GM21786 (cell line): ENCODE data around the gene SLC10A2.
A peak's percentile ranks its signal among the peaks of the same experiment; 100 is the strongest.

Experiments used
- ATAC-seq: cut with Tn5 transposase; IDR thresholded peaks from one replicate; pipeline ENCODE4 v1.9.1; 2021; ENCODE audit not compliant: unreplicated experiment

Gene SLC10A2

DNA sequence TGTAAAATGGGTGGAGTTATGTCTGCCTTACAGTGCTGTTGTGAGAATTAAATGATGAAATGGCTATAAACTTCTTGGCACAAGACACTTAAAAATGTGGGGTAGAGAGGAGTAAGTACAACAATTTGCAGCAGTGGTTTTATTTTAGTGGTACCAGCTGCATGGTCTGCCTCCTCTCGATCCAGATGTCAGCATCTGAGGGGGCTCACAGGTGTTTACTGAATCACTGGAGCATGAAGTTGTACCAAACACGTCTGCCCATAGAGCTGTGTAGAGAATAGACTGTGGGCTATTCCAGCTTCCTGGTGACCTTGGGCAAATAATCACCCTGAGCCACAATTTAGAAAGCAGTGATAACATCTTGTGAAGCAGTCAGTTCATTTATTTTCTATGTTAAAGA is 11.1 kb downstream of the SLC10A2 start:
- no peak for ATAC-seq

DNA sequence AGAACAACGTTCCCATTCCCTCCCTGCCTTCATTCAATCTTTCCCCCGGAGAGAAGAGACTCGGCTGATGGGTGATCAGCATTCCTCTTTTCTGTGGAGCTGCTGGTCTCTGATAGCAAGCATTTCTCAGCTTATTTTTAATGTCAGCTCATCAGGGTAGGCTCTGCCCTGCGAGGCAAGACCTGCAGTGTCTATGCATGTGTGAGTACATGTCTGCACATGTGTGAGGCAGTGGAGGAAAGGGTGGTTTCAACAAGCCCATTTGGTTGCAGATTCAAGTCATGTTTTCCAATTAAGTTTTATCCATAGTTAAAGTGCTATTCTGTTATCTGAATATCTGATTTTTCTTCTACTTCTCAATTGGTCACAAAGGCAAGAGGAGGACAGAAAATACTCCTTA is 19.5 kb downstream of the SLC10A2 start:
- ATAC-seq: no peak

DNA sequence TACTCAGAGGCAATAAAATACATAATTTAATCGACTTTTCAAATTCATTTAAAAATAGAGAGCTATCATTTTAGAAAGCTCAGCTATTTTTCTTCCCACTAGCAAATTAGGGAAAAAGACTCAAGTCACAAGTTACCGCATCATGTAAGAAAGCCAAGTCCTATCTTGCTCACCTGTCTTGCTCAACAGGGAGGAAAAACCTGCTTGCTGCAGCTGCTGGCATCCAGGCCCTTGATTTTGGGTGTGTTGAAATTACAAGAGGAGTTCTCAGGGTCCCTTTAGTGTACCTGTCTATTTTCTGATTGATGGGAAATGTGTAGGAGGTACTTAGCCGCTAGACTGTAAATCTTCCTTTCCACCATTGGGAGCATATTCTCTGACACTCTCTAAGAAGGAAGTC is 22.2 kb downstream of the SLC10A2 start:
- ATAC-seq: no peak

DNA sequence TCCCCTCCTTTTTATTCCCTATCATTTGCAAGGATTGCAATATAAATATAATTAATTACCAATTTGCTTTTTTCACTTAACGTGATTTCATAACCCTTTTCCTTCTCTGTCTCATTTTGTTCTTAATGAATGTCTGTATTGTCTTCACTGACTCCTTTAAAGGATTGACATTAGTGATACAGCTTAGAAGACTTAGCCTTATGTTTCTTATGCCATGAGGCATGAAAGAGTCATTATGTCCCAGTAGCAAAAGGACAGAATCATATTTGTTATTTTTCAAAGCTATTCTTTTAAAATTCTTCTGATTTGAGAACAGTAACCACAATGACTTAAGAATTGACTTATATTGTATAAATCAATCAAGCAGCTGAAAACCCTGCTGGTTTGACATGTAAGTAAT is 26.2 kb downstream of the SLC10A2 start:
- no peak for ATAC-seq

DNA sequence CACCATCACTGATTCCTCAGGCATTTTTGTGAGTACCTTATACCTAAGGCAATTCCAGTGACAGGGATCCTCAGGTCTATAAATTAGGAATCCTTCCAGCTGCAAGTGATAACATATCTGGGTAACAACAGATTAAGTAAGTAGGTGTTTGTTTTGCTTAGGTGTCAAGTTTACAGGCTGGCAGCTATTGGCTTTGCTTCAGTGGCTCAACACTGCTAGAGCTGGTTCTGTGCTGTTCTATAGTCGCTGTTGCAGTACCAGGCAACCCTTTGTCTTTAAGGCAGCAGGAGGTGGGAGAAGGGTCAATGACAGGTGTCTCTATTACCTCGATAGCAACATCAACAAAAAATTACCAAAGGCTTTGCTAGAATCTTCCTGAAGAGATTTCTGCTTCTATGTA is 27.0 kb downstream of the SLC10A2 start:
- ATAC-seq: no peak

DNA sequence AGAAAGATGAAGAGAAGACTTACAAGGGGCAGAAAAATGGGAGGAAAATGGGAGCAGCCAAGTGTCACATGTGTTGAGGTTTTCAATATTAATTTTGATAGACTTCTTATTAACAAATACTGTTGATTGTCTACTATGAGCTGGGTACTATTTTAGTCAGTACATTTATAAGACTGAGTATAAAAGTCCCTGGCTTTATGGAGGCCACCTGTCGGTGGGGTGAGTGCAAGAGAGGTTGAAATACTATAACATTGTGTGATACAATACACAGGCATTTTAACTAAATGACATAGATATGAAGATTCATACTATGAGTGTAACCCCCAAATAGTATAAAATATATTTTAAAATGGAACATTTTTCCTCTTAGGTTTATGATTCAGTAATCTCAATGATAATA is 29.9 kb downstream of the SLC10A2 start:
- no peak for ATAC-seq

DNA sequence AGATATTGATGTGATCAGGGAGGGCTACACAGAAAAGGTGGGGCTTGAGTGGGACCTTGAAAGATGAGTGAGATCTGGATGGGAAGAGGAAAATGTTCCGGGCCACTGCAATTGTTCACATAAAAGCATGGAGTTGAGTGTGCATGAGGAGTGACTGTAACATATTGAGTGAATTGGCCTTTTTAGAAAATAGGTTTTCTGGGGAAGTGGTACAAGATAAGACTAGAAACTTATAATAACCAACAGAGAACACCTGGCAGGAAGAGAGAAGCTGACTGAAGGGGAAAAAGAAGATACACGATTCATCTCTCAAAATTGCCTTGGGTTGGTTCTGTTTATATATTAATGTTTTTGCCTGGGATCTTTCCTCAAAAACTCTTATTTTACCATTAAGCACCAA is 32.2 kb downstream of the SLC10A2 start:
- ATAC-seq: peak; percentile 22

DNA sequence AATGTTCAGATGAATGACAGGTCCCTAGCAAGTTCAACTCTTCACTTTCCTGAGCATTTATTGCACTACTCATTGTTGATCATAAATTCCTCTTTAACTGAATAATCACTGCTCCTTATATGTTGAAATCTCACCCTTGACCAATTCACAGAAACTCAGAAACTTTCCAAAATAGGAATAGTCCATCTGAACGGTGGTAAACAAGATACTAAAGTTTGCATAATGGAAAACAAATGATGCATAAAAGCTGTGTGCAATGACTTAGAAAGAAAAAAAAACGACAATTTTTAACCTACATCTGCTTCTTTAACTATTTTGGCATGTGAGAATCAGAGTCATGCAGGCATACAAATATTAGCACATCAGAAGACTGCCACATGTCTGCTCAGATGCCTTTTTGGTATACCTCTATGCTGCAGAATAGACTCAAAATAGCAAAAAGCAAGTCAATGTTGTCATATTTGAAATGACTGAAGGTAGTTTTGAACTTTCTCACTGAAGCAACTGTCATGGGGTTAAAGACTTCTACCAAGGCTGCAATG is 34.8 kb downstream of the SLC10A2 start:
- ATAC-seq: peak; percentile 89

DNA sequence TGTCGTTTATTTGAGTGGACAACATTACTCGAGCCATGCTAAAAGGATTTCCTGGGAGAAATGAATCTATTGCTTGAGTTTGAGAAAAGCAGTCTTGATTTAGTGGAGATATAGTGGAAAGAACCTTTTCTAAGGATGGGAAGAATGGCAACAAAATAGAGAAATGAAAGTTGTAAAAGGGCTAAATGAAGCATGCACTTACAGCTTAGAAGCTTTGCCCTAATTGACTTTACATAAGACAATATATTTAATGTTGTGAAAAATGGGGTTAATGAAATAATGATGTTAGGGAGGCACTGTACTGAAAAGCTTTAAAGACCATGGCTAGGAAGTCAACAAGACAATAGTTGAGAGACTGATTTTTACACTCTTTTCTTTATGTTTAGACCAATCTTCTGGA is 35.4 kb downstream of the SLC10A2 start:
- ATAC-seq: no peak

DNA sequence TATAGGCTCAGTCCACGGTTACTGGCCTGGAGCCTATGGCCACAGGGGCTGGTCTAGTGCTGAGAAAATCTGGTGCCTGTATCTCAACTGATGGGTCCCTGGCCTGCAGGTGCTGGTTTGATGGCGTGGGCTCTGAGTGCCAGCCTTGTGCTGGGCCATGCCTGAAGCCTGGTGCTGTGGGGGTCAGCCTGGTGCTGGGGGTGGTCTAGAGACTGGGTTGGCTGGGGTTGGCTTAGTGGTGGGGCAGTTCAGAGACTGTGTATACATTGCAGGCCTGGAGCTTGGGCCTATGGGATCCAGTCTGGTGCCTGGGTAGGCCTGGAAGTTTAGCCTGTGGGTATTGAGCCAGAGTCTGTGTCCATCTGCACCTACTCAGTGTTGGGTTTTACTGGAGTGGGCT is 36.4 kb downstream of the SLC10A2 start:
- no peak for ATAC-seq

DNA sequence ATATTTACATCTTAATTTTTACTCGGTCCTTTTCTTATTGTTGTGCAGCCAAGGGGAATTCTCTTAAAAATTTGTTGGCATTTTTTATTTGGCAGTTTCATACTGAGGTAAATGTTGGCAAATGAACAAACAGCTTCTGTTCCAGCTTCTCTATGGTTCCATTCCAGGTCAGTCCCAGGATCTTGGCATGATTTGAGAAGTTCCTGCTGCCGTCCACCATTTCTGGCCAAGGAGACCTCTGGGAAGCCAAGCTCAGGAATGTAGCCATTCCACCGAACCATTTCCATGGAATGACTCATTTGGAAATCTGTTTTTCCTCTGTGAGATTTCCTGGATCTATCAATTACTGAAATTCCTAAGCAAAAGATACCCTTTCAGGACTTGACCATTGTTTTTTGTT is 43.9 kb downstream of the SLC10A2 start:
- ATAC-seq: no peak

DNA sequence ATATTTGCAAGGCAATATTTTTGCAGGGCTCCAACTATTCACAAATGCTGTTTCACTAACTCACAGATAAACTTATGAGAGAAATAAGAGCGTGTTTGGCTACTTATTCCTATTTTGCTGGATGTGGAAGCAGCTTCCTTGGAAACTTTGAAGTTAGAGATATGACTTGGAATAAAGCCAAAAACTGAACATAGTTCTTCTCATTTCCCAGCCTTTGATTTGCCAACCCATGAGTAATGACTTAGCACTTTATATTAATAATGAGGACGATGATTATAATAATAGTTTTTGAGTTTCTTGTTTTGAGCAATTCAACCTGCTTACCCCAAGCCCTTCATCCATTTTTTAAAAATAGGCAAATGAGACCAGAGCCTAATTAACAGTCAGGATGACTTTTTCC is 47.7 kb downstream of the SLC10A2 start:
- ATAC-seq: no peak

DNA sequence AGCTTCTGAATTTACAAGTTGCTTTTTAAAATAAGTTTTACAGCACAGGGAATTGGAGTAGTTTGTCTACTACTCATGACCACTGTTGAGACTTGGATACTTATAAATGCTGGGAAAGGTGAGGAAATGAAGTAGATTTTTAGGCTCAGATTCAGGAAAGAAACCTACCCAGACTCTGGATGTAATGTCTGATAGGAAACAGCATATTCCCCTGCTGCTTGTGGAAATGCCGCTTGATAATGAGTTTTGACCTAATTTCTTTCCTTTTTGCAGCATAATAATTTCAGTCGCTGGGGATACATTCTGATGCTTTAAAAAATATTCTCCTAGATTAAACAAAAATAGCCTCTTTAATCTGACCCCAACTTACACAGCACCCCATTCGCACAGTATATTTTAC is 53.6 kb downstream of the SLC10A2 start:
- no peak for ATAC-seq

DNA sequence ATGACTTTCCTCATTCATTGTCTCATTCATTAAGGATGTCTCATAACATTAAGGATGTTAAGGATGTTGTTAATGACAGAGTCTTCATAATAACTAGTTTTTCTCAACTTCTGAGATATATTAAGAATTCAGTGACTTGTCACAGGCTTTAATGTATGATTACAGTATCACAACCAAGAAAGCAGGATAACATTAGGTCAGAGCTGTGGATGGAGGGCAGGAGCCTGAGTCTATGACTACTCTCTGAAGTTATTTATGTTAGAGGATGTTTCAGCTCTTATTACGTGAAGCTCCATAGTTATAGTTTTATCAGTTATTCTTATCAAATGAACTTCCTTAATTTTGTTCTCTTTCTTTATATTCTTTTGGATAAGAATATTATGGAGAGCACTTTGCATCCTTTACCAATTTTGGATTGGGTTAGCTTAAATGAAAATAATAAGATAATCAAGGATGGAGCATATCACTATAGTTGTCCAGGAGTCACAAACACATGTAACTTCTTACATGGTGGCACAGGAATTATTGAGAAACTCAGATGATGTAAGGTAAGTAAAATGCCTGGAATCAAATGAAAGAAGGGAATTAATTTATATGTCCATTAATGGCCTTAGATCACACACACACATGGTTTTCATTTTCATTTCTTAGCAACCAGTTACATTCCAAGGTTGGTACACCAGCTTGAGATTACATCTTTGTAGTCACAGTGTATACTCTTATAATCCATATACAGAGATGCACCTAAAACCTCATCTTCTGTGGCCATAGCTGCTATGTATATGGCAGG is 57.0 kb downstream of the SLC10A2 start:
- no peak for ATAC-seq

DNA sequence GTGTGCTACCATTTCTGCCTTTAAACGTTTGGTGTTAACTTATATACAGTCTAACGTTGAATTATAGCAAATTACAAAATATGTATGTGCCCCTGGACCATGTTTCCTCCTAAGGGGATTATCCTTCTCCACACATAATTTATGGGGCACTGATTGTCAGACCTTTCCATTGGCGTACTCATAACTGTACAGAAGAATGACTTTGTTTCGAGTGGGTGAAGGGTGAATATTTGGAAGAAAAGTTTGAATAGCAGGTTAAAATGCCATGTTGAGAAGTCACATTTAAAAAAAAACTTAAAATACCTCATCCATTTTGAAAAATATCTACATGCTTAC is 58.8 kb downstream of the SLC10A2 start:
- no peak for ATAC-seq

DNA sequence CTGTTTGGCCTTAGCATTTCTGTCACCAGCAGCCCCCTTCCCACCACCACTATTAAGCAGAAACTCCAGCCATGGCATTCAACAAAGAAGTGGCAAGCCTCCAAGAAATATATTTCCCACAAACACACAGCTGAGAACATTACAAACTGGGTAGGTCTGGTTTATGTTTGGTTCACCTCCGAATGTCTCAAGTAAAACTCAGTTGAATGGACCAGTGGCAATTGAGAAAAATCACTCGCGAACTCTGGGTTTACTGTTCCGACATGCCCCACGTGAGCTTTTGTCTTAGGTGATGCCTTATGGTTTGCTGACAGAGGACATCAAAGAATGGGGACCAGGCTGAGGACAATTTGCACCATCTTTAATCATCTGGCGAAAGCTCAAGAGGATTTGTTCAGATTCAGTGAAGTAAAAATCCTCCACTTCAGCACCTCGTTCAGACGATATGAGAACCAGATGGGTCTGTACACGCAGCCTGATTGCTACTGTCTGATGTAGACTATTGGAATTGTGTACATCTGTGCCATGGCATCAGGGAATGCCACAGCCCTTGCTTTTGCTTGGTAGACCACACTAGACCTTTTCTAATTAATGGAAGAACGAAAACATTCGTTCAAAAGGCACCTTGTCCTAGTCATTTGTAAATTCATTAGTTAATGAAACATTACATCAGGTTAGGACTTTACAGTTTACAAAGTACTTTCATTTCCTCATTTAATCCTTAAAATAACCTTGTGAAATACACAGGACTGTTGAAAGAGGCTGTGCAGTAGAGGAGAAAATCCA is 59.4 kb downstream of the SLC10A2 start:
- ATAC-seq: peak; percentile 95

DNA sequence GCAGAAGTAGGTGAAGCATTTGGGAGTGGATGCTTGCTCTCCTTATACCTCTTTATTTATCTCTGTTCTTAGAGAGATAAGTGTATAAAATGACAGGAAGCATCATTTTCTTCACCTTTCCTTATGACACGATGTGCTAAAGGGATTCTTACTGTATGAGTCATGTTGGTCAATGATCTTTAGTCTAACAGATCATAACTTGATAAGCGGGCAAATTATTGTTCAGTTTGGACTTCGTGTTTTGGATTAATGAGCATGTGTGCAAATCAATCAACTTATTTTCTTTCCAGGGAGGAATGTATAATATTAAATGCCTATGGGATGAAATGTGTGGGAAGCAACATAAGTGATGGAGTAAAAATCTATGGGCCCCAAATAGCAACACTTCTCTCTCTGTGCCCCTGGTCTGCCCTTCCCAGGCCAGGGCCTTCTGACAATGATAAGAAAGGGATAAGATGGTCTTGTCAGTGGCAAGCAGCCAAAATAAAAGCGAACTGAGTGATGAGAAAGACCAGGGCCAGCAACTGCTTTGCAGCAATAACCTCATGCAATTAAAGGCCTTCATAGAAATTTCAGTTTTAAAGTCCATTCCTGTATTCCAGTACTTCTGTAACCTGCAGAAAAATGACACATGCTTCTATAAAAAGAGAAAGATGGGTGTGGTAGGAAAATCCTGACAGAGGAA is 61.4 kb downstream of the SLC10A2 start:
- ATAC-seq: no peak

DNA sequence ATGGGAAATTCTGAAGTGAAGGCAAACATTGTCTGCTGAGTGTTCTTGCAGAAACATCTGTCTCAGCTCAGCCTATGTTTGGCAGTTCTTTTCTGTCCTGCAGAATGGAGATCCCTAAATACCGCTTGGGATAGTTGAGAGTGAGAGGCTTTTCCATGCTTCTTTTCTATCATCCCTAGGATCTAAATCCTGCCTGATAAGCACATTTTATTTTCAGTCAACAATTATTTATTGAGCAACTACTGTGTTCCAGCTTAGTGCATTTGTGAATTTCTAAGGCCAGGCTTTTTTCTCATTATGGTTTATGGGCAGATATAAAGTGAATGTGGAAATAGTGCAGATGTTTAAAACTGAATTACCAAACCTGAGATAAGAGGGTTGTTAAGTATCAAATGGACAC is 62.6 kb downstream of the SLC10A2 start:
- ATAC-seq: no peak

DNA sequence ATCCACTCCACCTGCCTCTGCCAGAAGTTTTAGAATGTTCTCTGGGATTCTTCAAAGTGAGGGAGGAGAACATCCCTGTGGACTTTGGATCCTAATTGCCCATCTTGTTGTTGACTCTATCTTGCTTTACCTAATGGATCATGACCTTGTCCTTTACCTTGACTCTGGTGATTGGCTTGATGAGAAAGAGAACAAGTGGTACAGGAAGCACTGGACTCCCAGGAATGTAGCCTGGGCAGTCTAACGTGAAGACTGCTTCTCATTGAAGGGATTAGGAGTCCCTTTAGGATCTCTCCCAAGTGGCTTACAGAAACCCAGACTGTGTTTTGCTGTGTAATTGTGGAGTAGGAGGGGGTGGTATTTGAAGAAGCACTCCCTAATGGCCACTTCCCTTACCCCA is 63.9 kb downstream of the SLC10A2 start:
- ATAC-seq: no peak

DNA sequence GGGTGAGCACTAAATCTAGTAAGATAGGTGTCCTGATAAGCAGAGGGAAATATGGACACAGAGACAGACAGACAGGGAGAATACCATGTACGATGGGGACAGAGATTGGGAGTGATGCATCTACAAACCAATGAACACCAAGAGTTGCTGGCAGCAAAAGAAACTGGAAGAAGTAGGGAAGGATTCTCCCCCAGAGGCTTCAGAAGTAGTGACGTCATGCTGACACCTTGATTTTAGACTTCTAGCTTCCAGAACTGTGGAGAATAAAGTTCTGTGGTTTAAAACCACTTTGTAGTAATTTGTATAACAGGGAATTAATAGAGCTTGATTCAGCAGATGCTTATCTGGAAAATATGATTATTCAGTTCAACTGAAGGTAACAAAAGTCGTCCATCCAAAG is 66.1 kb downstream of the SLC10A2 start:
- no peak for ATAC-seq

DNA sequence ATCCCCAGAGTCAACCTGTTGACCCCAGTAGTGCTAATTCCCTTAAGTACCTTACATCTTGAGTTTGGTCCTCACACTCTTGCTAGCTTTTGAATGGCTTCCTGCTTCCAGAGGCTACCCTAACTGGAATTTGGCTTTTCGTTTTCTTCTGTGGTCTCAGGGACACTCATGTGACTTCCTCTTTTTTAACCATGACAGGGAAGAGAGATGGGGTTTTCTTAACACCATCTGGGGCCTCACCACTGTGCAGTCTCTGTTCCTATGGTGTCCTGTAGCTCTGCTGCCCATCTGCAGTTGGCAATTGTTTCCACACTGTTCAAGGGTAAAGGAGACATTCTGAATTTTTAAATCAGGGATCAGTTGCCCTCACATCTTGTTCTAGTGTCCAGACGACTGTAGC is 66.7 kb downstream of the SLC10A2 start:
- peak; percentile 42 for ATAC-seq
